HCT116 (cell line): ENCODE measurements around the gene REXO4. TPM values are rescaled to one million over a fixed set of nuclear protein-coding genes. Genes with fewer than 3 reads are reported as not detected.

Experiments used
- ATAC-seq: fragments of 200-7000 bp; cut with Tn5 transposase; 2 replicates; pipeline ENCODE4 v1.9.1; 2020; ENCODE audit warnings: mild to moderate bottlenecking, moderate library complexity
- BruUV-seq: library from RNA; stranded (reverse); fragments of 400-500 nt; replicated peaks from 2 replicates; lab custom pipeline; 2021; lab: Mats Ljungman, UMichigan
- CTCF ChIA-PET: fragments of 300-600 bp; sonication (Branson Sonifier 250); formaldehyde crosslinking; loops from one replicate; lab custom pipeline; 2021; ENCODE audit warnings: antibody characterized with exemption; lab: Charles Lee
- POLR2A ChIA-PET: fragments of 300-600, 350-600 bp; sonication (Branson Sonifier 250); formaldehyde crosslinking; loops from one replicate; lab custom pipeline; 2021; ENCODE audit warnings: antibody characterized with exemption; lab: Charles Lee
- RAD21 ChIA-PET, 2 experiments: fragments of 300-600 bp; sonication (Branson Sonifier 250); formaldehyde crosslinking; loops; one replicate each; lab custom pipeline; 2023; ENCODE audit warnings: low total read pairs in 2 of 2; ENCODE audit not compliant: uncharacterized antibody in 2 of 2, unreplicated experiment in 2 of 2, low non-redundant PET in 1 of 2; lab: Charles Lee
- DNase-seq: peaks from one replicate; pipeline ENCODE4 v3.0.0-alpha.2; 2010; ENCODE audit warnings: low read depth, low spot score
- H2AFZ ChIP-seq: fragments of 200-600 bp; shearing (Covaris generic), sonication (generic); 2 replicates; pipeline ENCODE4 v1.6.1; 2017; ENCODE audit warnings: low read depth, mixed run types, mixed read lengths, antibody characterized with exemption, low read length; ENCODE audit not compliant: poor library complexity, severe bottlenecking
- H3K27ac ChIP-seq: 2 replicates; pipeline ENCODE4 v1.5.1; 2012; ENCODE audit warnings: low read depth, low read length
- H3K27me3 ChIP-seq: fragments of 200-600 bp; sonication (generic); 2 replicates; pipeline ENCODE4 v1.6.1; 2016; ENCODE audit warnings: mixed run types, low read length, mixed read lengths; ENCODE audit not compliant: insufficient read depth
- H3K36me3 ChIP-seq, 2 experiments: fragments of 200-500 bp in 1 of 2; fragments of 200-600 bp in 1 of 2; sonication (Bioruptor generic) in 1 of 2; sonication (generic) in 1 of 2; 2 replicates each; pipeline versions ENCODE4 v1.5.1 to v1.6.1; 2014 to 2016; ENCODE audit warnings: low read length in 2 of 2, inconsistent platforms in 1 of 2, mixed read lengths in 1 of 2, mixed run types in 1 of 2; ENCODE audit not compliant: insufficient read depth in 2 of 2, control insufficient read depth in 1 of 2
- H3K4me1 ChIP-seq, 2 experiments: fragments of 200-600 bp in 1 of 2; sonication (generic) in 1 of 2; 2 replicates each; pipeline versions ENCODE4 v1.5.1 to v1.6.1; 2012 to 2017; ENCODE audit warnings: low read length in 2 of 2, inconsistent platforms in 1 of 2, mild to moderate bottlenecking in 1 of 2, mixed read lengths in 1 of 2, mixed run types in 1 of 2, moderate library complexity in 1 of 2; ENCODE audit not compliant: insufficient read depth in 2 of 2, control insufficient read depth in 1 of 2
- H3K4me2 ChIP-seq: fragments of 200-600 bp; sonication (generic); 2 replicates; pipeline ENCODE4 v1.6.1; 2017; ENCODE audit warnings: mixed run types, low read length, mixed read lengths
- H3K4me3 ChIP-seq, 2 experiments: fragments of 200-600 bp in 1 of 2; sonication (generic) in 1 of 2; replicated peaks in 1 of 2; 2 replicates each; pipeline ENCODE4 v1.5.1; 2011 to 2016; ENCODE audit warnings: low read length in 2 of 2, control low read depth in 1 of 2, low read depth in 1 of 2, mild to moderate bottlenecking in 1 of 2, mixed read lengths in 1 of 2, mixed run types in 1 of 2
- H3K79me2 ChIP-seq: fragments of 200-600 bp; sonication (generic); 2 replicates; pipeline ENCODE4 v1.6.1; 2017; ENCODE audit warnings: mild to moderate bottlenecking, mixed run types, low read length, moderate library complexity, mixed read lengths; ENCODE audit not compliant: insufficient read depth
- H3K9ac ChIP-seq: fragments of 200-600 bp; sonication (generic); 2 replicates; pipeline ENCODE4 v1.6.1; 2016; ENCODE audit warnings: low read length, mixed read lengths
- H3K9me2 ChIP-seq: fragments of 200-600 bp; sonication (generic), shearing (Covaris generic); 2 replicates; pipeline ENCODE4 v1.6.1; 2017; ENCODE audit warnings: mixed run types, mild to moderate bottlenecking, moderate library complexity; ENCODE audit not compliant: insufficient read depth
- H3K9me3 ChIP-seq, 2 experiments: fragments of 200-500 bp in 1 of 2; fragments of 200-600 bp in 1 of 2; sonication (Bioruptor generic) in 1 of 2; sonication (generic) in 1 of 2; 2 replicates each; pipeline ENCODE4 v1.6.1; 2014 to 2017; ENCODE audit warnings: low read length in 2 of 2, mixed read lengths in 2 of 2, inconsistent platforms in 1 of 2, low read depth in 1 of 2, mild to moderate bottlenecking in 1 of 2, mixed run types in 1 of 2, moderate library complexity in 1 of 2; ENCODE audit not compliant: control insufficient read depth in 1 of 2, insufficient read depth in 1 of 2
- H4K20me1 ChIP-seq: fragments of 200-600 bp; sonication (generic), shearing (Covaris generic); 2 replicates; pipeline ENCODE4 v1.6.1; 2017; ENCODE audit warnings: mixed run types, mild to moderate bottlenecking, moderate library complexity; ENCODE audit not compliant: insufficient read depth
- ATF3 ChIP-seq: IDR thresholded peaks from 2 replicates; pipeline ENCODE4 v1.6.1; 2012
- CBX3 ChIP-seq: IDR thresholded peaks from 2 replicates; pipeline ENCODE4 v1.6.1; 2012; ENCODE audit warnings: low read depth
- CEBPB ChIP-seq: IDR thresholded peaks from 2 replicates; pipeline ENCODE4 v1.6.1; 2012; ENCODE audit warnings: low read depth
- EGR1 ChIP-seq: IDR thresholded peaks from 2 replicates; pipeline ENCODE4 v1.6.1; 2012; ENCODE audit warnings: low read depth
- ELF1 ChIP-seq: IDR thresholded peaks from 2 replicates; pipeline ENCODE4 v1.6.1; 2012; ENCODE audit warnings: low read depth, borderline replicate concordance
- EZH2 ChIP-seq: fragments of 200-600 bp; sonication (generic); IDR thresholded peaks from 2 replicates; pipeline ENCODE4 v1.6.1; 2017; ENCODE audit warnings: antibody characterized with exemption, mixed run types
- EZH2phosphoT487 ChIP-seq: fragments of 200-600 bp; IDR thresholded peaks from 2 replicates; pipeline ENCODE4 v1.6.1; 2018; ENCODE audit warnings: antibody characterized with exemption, borderline replicate concordance
- FOSL1 ChIP-seq: IDR thresholded peaks from 2 replicates; pipeline ENCODE4 v1.6.1; 2012; ENCODE audit warnings: low read depth
- JUND ChIP-seq: IDR thresholded peaks from 2 replicates; pipeline ENCODE4 v1.6.1; 2012
- MAX ChIP-seq: IDR thresholded peaks from 2 replicates; pipeline ENCODE4 v1.6.1; 2012
- POLR2A ChIP-seq: IDR thresholded peaks from 2 replicates; pipeline ENCODE4 v1.7.0; 2011; ENCODE audit warnings: borderline replicate concordance; ENCODE audit not compliant: insufficient read depth, insufficient read length; ENCODE audit errors: extremely low read depth
- POLR2AphosphoS5 ChIP-seq: IDR thresholded peaks from 2 replicates; pipeline ENCODE4 v1.6.1; 2011; ENCODE audit warnings: mild to moderate bottlenecking, low read depth, low read length, moderate library complexity
- RAD21 ChIP-seq: IDR thresholded peaks from 2 replicates; pipeline ENCODE4 v1.6.1; 2012; ENCODE audit warnings: low read depth, mild to moderate bottlenecking
- SIN3A ChIP-seq: IDR thresholded peaks from 2 replicates; pipeline ENCODE4 v1.6.1; 2012; ENCODE audit warnings: low read depth
- SRF ChIP-seq: IDR thresholded peaks from 2 replicates; pipeline ENCODE4 v1.6.1; 2012; ENCODE audit warnings: low read depth
- TCF7L2 ChIP-seq: IDR thresholded peaks from 2 replicates; pipeline ENCODE4 v1.7.0; 2011; ENCODE audit warnings: borderline replicate concordance, inconsistent platforms; ENCODE audit not compliant: insufficient read depth, insufficient read length; ENCODE audit errors: extremely low read depth
- YY1 ChIP-seq: IDR thresholded peaks from 2 replicates; pipeline ENCODE4 v1.6.1; 2011; ENCODE audit warnings: low read length, low read depth, moderate library complexity, mild to moderate bottlenecking; ENCODE audit not compliant: insufficient replicate concordance; ENCODE audit errors: extremely low read depth
- ZBTB33 ChIP-seq: IDR thresholded peaks from 2 replicates; pipeline ENCODE4 v1.6.1; 2011; ENCODE audit warnings: mild to moderate bottlenecking, low read length, moderate library complexity; ENCODE audit not compliant: insufficient replicate concordance; ENCODE audit errors: extremely low read depth
- ZFX ChIP-seq: fragments of 450-650 bp; IDR thresholded peaks from 2 replicates; pipeline ENCODE4 v1.6.1; 2017
- ZNF274 ChIP-seq: fragments of 200-500 bp; sonication (Bioruptor generic); IDR thresholded peaks from 2 replicates; pipeline ENCODE4 v1.6.1; 2014; ENCODE audit warnings: mild to moderate bottlenecking, low read depth, low read length, inconsistent platforms
- intact Hi-C: fragments of 100-400 bp; cut with micrococcal nuclease; formaldehyde crosslinking; loops from 2 replicates; pipeline ENCODE4 v1.10.0; 2022
- total RNA-seq: library from RNA; stranded (reverse); gene quantifications from one replicate; pipeline ENCODE4 v1.2.1, GENCODE V29; 2021; ENCODE audit not compliant: unreplicated experiment

REXO4 gene
- total RNA-seq, 1 experiment from 2014 or later: 24.6 TPM

GRCh38 chr9:133437753-133438531 is 20.1 kb upstream of the REXO4 start:
- Histone ChIP-seq H4K20me1 (no peaks in the 10 kb centered on the region), H3K9me2 (no peaks in the 10 kb centered on the region), H3K9me3 (no peaks in the 10 kb centered on the region)
- DNase-seq: no peak
- TF ChIP-seq EGR1 (no peak), ELF1 (no peak), POLR2AphosphoS5 (no peak), CBX3 (no peak), EZH2phosphoT487 (no peak), SIN3A (no peak)
- TF ChIP-seq, all 23 proteins: peak for 0
- no peak for ATAC-seq
- Histone ChIP-seq H3K4me1 (no peaks in the 10 kb centered on the region), H3K79me2 (no peaks in the 10 kb centered on the region), H3K4me3 (no peak overlapping the region), H3K4me2 (no peak overlapping the region), H3K27me3 (no peaks in the 10 kb centered on the region), H3K36me3 (no peaks in the 10 kb centered on the region), H2AFZ (no peak overlapping the region), H3K27ac (no peak overlapping the region), H3K9ac (no peak overlapping the region)
- ChIA-PET CTCF (no interaction called here), POLR2A (no interaction called here), RAD21 (no interaction called here)
- intact Hi-C loops: no loop called here
- no TSS peak for BruUV-seq

GRCh38 chr9:133436681-133437080 is 18.9 kb upstream of the REXO4 start:
- ATAC-seq (no peak), DNase-seq (no peak)
- Histone ChIP-seq H2AFZ (no peak overlapping the region), H3K4me2 (no peak overlapping the region), H3K79me2 (no peaks in the 10 kb centered on the region), H3K27me3 (no peaks in the 10 kb centered on the region), H3K9me2 (no peaks in the 10 kb centered on the region), H3K36me3 (no peaks in the 10 kb centered on the region), H4K20me1 (no peaks in the 10 kb centered on the region), H3K4me1 (no peaks in the 10 kb centered on the region), H3K9ac (no peak overlapping the region), H3K4me3 (no peak overlapping the region), H3K27ac (no peak overlapping the region), H3K9me3 (no peaks in the 10 kb centered on the region)
- ChIA-PET POLR2A (interaction anchor here (0.6 kb wide), 1 partner anchor 23 kb away, joined by 3 read pairs; the partner anchor contains the start of gene CACFD1), CTCF (no interaction called here), RAD21 (no interaction called here)
- no TSS peak for BruUV-seq
- TF ChIP-seq YY1 (no peak), ZBTB33 (no peak), ZNF274 (no peak), MAX (no peak), TCF7L2 (no peak), SIN3A (no peak), RAD21 (no peak), EGR1 (no peak), POLR2A (no peak), JUND (no peak), EZH2phosphoT487 (no peak), CEBPB (no peak), EZH2 (no peak), CBX3 (no peak), ZFX (no peak), ATF3 (no peak), FOSL1 (no peak), SRF (no peak)
- intact Hi-C loops: no loop called here
